ENCODE results near the gene PDS5A.
"Not testable (repeated sequence)": the region's sequence is repeated elsewhere in the genome, so short reads cannot be mapped to it uniquely, and the experiment has no call there.

The PDS5A gene

GRCh38 chr4:39961311-39961877 is 16.3 kb downstream of the PDS5A start:
- DNase-seq (ENCODE audit: low read depth in 4 of 4, low spot score in 1 of 4) = no peak

- DNase-seq (ENCODE audit: low read depth in 4 of 4, low spot score in 1 of 4) = no peak
Observed at GRCh38 chr4:39950861-39951481, 26.7 kb downstream of the PDS5A start.

- DNase-seq (ENCODE audit: low read depth in 4 of 4, low spot score in 1 of 4) = no peak
Observed at GRCh38 chr4:39947963-39948362, 29.7 kb downstream of the PDS5A start.

GRCh38 chr4:39947417-39947816 is 30.3 kb downstream of the PDS5A start:
- DNase-seq (ENCODE audit: low read depth in 4 of 4, low spot score in 1 of 4) = no peak

GRCh38 chr4:39944245-39944644 is 33.5 kb downstream of the PDS5A start:
- DNase-seq (ENCODE audit: low read depth in 4 of 4, low spot score in 1 of 4) = not testable (repeated sequence)

- DNase-seq (ENCODE audit: low read depth in 4 of 4, low spot score in 1 of 4) = no peak
Observed at GRCh38 chr4:39942507-39942906, 35.2 kb downstream of the PDS5A start.

- no peak for DNase-seq (ENCODE audit: low read depth in 4 of 4, low spot score in 1 of 4)
Observed at GRCh38 chr4:39941682-39942217, 36.0 kb downstream of the PDS5A start.

- DNase-seq (ENCODE audit: low read depth in 4 of 4, low spot score in 1 of 4) = no peak
Observed at GRCh38 chr4:39937683-39938268, 39.9 kb downstream of the PDS5A start.

- DNase-seq (ENCODE audit: low read depth in 4 of 4, low spot score in 1 of 4) = no peak
Observed at GRCh38 chr4:39936565-39937418, 40.9 kb downstream of the PDS5A start.

GRCh38 chr4:39933671-39934590 is 43.8 kb downstream of the PDS5A start:
- no peak for DNase-seq (ENCODE audit: low read depth in 4 of 4, low spot score in 1 of 4)

GRCh38 chr4:39932776-39933402 is 44.8 kb downstream of the PDS5A start:
- DNase-seq (ENCODE audit: low read depth in 4 of 4, low spot score in 1 of 4) = no peak

GRCh38 chr4:39931441-39931901 is 46.2 kb downstream of the PDS5A start:
- no peak for DNase-seq (ENCODE audit: low read depth in 4 of 4, low spot score in 1 of 4)

GRCh38 chr4:39928538-39928937 is 49.2 kb downstream of the PDS5A start:
- no peak for DNase-seq (ENCODE audit: low read depth in 4 of 4, low spot score in 1 of 4)

- no peak for DNase-seq (ENCODE audit: low read depth in 4 of 4, low spot score in 1 of 4)
Observed at GRCh38 chr4:39924014-39924413, 53.7 kb downstream of the PDS5A start.

GRCh38 chr4:39922399-39922798 is 55.3 kb downstream of the PDS5A start:
- no peak for DNase-seq (ENCODE audit: low read depth in 4 of 4, low spot score in 1 of 4)

GRCh38 chr4:39913471-39913870 is 64.2 kb downstream of the PDS5A start:
- no peak for DNase-seq (ENCODE audit: low read depth in 4 of 4, low spot score in 1 of 4)

- DNase-seq (ENCODE audit: low read depth in 4 of 4, low spot score in 1 of 4) = no peak
Observed at GRCh38 chr4:39910064-39910463, 67.6 kb downstream of the PDS5A start.

- DNase-seq (ENCODE audit: low read depth in 4 of 4, low spot score in 1 of 4) = no peak
Observed at GRCh38 chr4:39908284-39908683, 69.4 kb downstream of the PDS5A start.

GRCh38 chr4:39905656-39906055 is 72.1 kb downstream of the PDS5A start:
- DNase-seq (ENCODE audit: low read depth in 4 of 4, low spot score in 1 of 4) = no peak

GRCh38 chr4:39905019-39905418 is 72.7 kb downstream of the PDS5A start:
- DNase-seq (ENCODE audit: low read depth in 4 of 4, low spot score in 1 of 4) = not testable (repeated sequence)

All from stimulated activated CD4-positive, alpha-beta T cell treated with anti-CD3 and anti-CD28 coated beads, Interleukin-1b, Interleukin-23, amount 100 ng/mL, for 24 hours (primary cell).